ENCODE data around the gene GRIK4. TPM values are rescaled to one million over a fixed set of nuclear protein-coding genes. Genes with fewer than 3 reads are reported as not detected.

The GRIK4 gene
- total RNA-seq, 1 donor from 2014 or later, result 0.52 TPM

GRCh38 chr11:120738516-120739046, 227.0 kb downstream of the GRIK4 start:
- Histone ChIP-seq H3K27me3 (ENCODE audit: control insufficient read depth in 3 of 3, insufficient read depth in 3 of 3, low read length in 3 of 3) (no peaks in the 10 kb centered on the region), H3K9ac (ENCODE audit: low read depth in 1 of 3, low read length in 3 of 3) (no peak overlapping the region), H3K9me3 (ENCODE audit: control insufficient read depth in 3 of 3, low read length in 3 of 3) (no peaks in the 10 kb centered on the region)

DNA sequence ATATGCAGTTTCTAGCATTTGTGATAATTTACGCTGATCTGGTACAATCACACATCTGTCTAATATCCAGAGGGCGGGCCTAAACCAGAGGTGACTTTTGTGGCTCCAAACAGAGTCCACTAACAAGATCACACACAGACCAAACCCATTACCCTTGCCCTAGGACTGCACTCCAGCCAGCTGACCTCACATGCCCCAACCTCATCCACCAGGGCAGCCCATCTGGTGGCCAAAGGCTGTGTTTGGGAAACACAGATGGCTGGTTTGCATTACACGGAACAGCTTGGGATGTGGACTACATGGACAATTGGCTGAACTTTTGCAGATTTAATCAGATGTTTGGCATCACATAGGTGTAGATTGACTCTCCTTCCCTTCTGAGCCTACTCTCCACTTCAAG, 228.2 kb downstream of the GRIK4 start:
- H3K9ac ChIP-seq (ENCODE audit: low read depth in 1 of 3, low read length in 3 of 3), result no peak overlapping the region

More at GRCh38 chr11:120738516-120739046, 227.0 kb downstream of the GRIK4 start:
- Histone ChIP-seq H3K4me3 (ENCODE audit: low read length in 3 of 3) (no peak overlapping the region), H3K27ac (ENCODE audit: low read depth, low read length) (no peak overlapping the region), H3K36me3 (ENCODE audit: control insufficient read depth in 3 of 3, insufficient read depth in 3 of 3, low read length in 3 of 3) (no peaks in the 10 kb centered on the region), H3K4me1 (ENCODE audit: control insufficient read depth in 3 of 3, insufficient read depth in 3 of 3, low read length in 3 of 3) (no peaks in the 10 kb centered on the region)

DNA sequence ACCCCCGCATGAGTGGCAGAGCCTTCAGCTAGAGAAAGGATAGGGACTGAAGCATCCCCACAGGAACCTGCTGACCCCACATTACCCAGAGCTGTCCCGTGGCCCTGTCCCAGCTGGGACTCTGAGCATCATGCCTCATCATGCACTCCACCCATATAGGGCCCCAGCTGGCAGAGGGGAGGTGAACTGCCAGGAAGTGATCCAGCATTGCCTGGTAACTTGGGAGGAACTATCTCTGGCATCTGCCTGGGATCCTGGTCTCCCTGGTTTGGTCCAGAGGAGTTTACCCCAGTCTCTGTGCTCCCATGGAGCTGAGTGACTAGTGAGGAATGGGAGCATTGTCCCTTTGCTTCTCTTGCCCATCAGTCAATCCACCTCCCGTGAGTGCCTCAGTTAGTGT, 228.8 kb downstream of the GRIK4 start:
- peaks cover 0 to 5% (median 0%) of the 10 kb centered on the region in 3 donors for H3K27me3 ChIP-seq (ENCODE audit: control insufficient read depth in 3 of 3, insufficient read depth in 3 of 3, low read length in 3 of 3)
- H3K36me3 ChIP-seq (ENCODE audit: control insufficient read depth in 3 of 3, insufficient read depth in 3 of 3, low read length in 3 of 3), result no peaks in the 10 kb centered on the region
- no peak overlapping the region for H3K27ac ChIP-seq (ENCODE audit: low read depth, low read length)
- H3K4me3 ChIP-seq (ENCODE audit: low read length in 3 of 3), result no peak overlapping the region
- no peaks in the 10 kb centered on the region for H3K9me3 ChIP-seq (ENCODE audit: control insufficient read depth in 3 of 3, low read length in 3 of 3)
- no peaks in the 10 kb centered on the region for H3K4me1 ChIP-seq (ENCODE audit: control insufficient read depth in 3 of 3, insufficient read depth in 3 of 3, low read length in 3 of 3)
- H3K9ac ChIP-seq (ENCODE audit: low read depth in 1 of 3, low read length in 3 of 3), result no peak overlapping the region

More for the DNA sequence above, 228.2 kb downstream of the GRIK4 start:
- H3K27ac ChIP-seq (ENCODE audit: low read depth, low read length), result no peak overlapping the region
- H3K4me1 ChIP-seq (ENCODE audit: control insufficient read depth in 3 of 3, insufficient read depth in 3 of 3, low read length in 3 of 3), result no peaks in the 10 kb centered on the region
- H3K9me3 ChIP-seq (ENCODE audit: control insufficient read depth in 3 of 3, low read length in 3 of 3), result no peaks in the 10 kb centered on the region
- peaks cover 0 to 5% (median 0%) of the 10 kb centered on the region in 3 donors for H3K27me3 ChIP-seq (ENCODE audit: control insufficient read depth in 3 of 3, insufficient read depth in 3 of 3, low read length in 3 of 3)
- no peaks in the 10 kb centered on the region for H3K36me3 ChIP-seq (ENCODE audit: control insufficient read depth in 3 of 3, insufficient read depth in 3 of 3, low read length in 3 of 3)
- no peak overlapping the region for H3K4me3 ChIP-seq (ENCODE audit: low read length in 3 of 3)

DNA sequence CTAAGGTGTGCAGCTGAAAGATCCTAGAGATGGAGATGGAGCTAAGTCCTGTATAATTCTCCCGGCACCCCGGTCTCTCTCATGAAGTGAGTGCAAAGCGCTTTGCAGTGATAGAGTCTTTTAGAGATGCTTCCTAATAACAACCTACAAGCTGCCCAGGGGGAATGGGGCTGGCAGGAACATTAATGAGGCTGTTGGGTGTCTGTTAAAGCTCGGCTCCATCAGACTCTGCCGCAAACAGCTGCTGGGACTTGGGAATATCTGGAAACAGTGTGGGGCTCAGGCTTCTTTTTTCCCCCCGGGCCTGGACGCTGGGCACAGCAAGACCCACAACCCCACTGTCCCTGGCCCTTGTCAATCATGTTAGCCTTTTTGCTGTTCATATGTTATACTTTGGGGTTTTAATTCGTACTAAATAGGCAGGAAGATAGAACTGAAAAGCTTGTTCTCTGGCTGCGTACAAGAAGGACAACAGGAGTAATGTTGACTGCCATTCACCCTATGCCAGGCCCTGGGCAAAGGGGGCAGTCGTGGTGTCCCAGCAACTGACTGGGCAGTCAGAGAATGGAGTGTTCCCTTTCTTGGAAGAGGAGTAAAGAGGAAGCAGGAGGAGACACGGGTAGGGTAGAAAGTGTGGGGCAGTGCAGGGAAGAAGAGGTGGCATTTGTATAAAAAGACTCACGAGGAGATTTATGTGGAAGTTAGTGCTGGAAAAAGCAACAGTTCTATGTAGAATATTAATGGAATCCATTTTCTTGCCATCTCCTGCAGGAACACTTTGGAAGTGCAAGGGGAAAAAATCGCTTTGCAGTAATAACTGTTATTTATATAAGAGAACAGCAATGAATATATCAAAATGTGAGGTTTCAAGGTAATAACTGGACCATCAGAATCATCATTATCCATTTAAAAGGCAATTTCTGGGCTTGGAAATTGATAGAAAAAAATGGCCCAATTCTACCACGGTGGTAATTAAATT, 232.8 kb downstream of the GRIK4 start:
- no peak overlapping the region for H3K27ac ChIP-seq (ENCODE audit: low read depth, low read length)
- no peak overlapping the region for H3K9ac ChIP-seq (ENCODE audit: low read depth in 1 of 3, low read length in 3 of 3)
- H3K27me3 ChIP-seq (ENCODE audit: control insufficient read depth in 3 of 3, insufficient read depth in 3 of 3, low read length in 3 of 3), result peaks cover 2 to 29% (median 4%) of the 10 kb centered on the region in 3 donors
- H3K4me3 ChIP-seq (ENCODE audit: low read length in 3 of 3), result no peak overlapping the region
- no peaks in the 10 kb centered on the region for H3K9me3 ChIP-seq (ENCODE audit: control insufficient read depth in 3 of 3, low read length in 3 of 3)
- no peaks in the 10 kb centered on the region for H3K36me3 ChIP-seq (ENCODE audit: control insufficient read depth in 3 of 3, insufficient read depth in 3 of 3, low read length in 3 of 3)
- no peaks in the 10 kb centered on the region for H3K4me1 ChIP-seq (ENCODE audit: control insufficient read depth in 3 of 3, insufficient read depth in 3 of 3, low read length in 3 of 3)

- Histone ChIP-seq H3K9me3 (ENCODE audit: control insufficient read depth in 3 of 3, low read length in 3 of 3) (no peaks in the 10 kb centered on the region), H3K4me3 (ENCODE audit: low read length in 3 of 3) (no peak overlapping the region), H3K27me3 (ENCODE audit: control insufficient read depth in 3 of 3, insufficient read depth in 3 of 3, low read length in 3 of 3) (peaks cover 4 to 35% (median 10%) of the 10 kb centered on the region in 3 donors), H3K36me3 (ENCODE audit: control insufficient read depth in 3 of 3, insufficient read depth in 3 of 3, low read length in 3 of 3) (no peaks in the 10 kb centered on the region), H3K9ac (ENCODE audit: low read depth in 1 of 3, low read length in 3 of 3) (no peak overlapping the region), H3K27ac (ENCODE audit: low read depth, low read length) (no peak overlapping the region), H3K4me1 (ENCODE audit: control insufficient read depth in 3 of 3, insufficient read depth in 3 of 3, low read length in 3 of 3) (no peaks in the 10 kb centered on the region)
Measured at GRCh38 chr11:120746376-120746775, 234.8 kb downstream of the GRIK4 start.

- Histone ChIP-seq H3K27ac (ENCODE audit: low read depth, low read length) (no peak overlapping the region), H3K36me3 (ENCODE audit: control insufficient read depth in 3 of 3, insufficient read depth in 3 of 3, low read length in 3 of 3) (no peaks in the 10 kb centered on the region), H3K9me3 (ENCODE audit: control insufficient read depth in 3 of 3, low read length in 3 of 3) (no peaks in the 10 kb centered on the region), H3K9ac (ENCODE audit: low read depth in 1 of 3, low read length in 3 of 3) (no peak overlapping the region), H3K27me3 (ENCODE audit: control insufficient read depth in 3 of 3, insufficient read depth in 3 of 3, low read length in 3 of 3) (peaks cover 4 to 40% (median 17%) of the 10 kb centered on the region in 3 donors), H3K4me1 (ENCODE audit: control insufficient read depth in 3 of 3, insufficient read depth in 3 of 3, low read length in 3 of 3) (no peaks in the 10 kb centered on the region), H3K4me3 (ENCODE audit: low read length in 3 of 3) (no peak overlapping the region)
Measured at GRCh38 chr11:120746836-120747609, 235.5 kb downstream of the GRIK4 start.

GRCh38 chr11:120747850-120748814, 236.6 kb downstream of the GRIK4 start:
- Histone ChIP-seq H3K36me3 (ENCODE audit: control insufficient read depth in 3 of 3, insufficient read depth in 3 of 3, low read length in 3 of 3) (no peaks in the 10 kb centered on the region), H3K9ac (ENCODE audit: low read depth in 1 of 3, low read length in 3 of 3) (no peak overlapping the region), H3K4me1 (ENCODE audit: control insufficient read depth in 3 of 3, insufficient read depth in 3 of 3, low read length in 3 of 3) (no peaks in the 10 kb centered on the region), H3K4me3 (ENCODE audit: low read length in 3 of 3) (no peak overlapping the region), H3K27ac (ENCODE audit: low read depth, low read length) (no peak overlapping the region), H3K27me3 (ENCODE audit: control insufficient read depth in 3 of 3, insufficient read depth in 3 of 3, low read length in 3 of 3) (peaks cover 4 to 43% (median 17%) of the 10 kb centered on the region in 3 donors), H3K9me3 (ENCODE audit: control insufficient read depth in 3 of 3, low read length in 3 of 3) (no peaks in the 10 kb centered on the region)

DNA sequence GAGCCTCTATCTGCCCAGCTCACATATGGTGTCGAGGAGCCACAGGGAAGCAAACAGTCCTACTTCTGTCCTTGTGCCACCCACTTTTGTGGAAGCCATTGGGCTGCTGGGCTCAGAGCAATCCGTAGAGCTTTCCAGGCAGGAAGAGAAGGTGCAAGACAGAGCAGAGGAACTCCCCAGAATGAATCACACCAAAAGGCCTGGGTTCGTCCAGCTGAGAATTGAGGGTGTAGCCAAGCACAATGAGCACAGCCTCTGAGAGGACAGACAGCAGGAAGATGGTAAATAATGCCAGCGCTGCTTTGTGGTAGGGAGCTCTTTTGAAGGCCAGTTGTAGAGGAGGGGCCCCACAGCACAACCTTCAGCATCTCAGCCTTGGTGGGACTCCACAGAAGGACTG, 237.8 kb downstream of the GRIK4 start:
- H3K27me3 ChIP-seq (ENCODE audit: control insufficient read depth in 3 of 3, insufficient read depth in 3 of 3, low read length in 3 of 3), result peaks cover 4 to 40% (median 17%) of the 10 kb centered on the region in 3 donors
- no peak overlapping the region for H3K9ac ChIP-seq (ENCODE audit: low read depth in 1 of 3, low read length in 3 of 3)
- H3K4me1 ChIP-seq (ENCODE audit: control insufficient read depth in 3 of 3, insufficient read depth in 3 of 3, low read length in 3 of 3), result no peaks in the 10 kb centered on the region
- H3K9me3 ChIP-seq (ENCODE audit: control insufficient read depth in 3 of 3, low read length in 3 of 3), result no peaks in the 10 kb centered on the region
- H3K27ac ChIP-seq (ENCODE audit: low read depth, low read length), result no peak overlapping the region
- H3K36me3 ChIP-seq (ENCODE audit: control insufficient read depth in 3 of 3, insufficient read depth in 3 of 3, low read length in 3 of 3), result no peaks in the 10 kb centered on the region
- H3K4me3 ChIP-seq (ENCODE audit: low read length in 3 of 3), result no peak overlapping the region

Data from skeletal muscle tissue (tissue), 4 donors.